GM12891 (cell line): Measurements from ENCODE around the gene MRPS22.

Experiments used
- POLR2A ChIP-seq: IDR thresholded peaks from 2 replicates; pipeline ENCODE4 v1.6.1; 2011; ENCODE audit warnings: low read depth, low read length, control low read depth
- POLR2AphosphoS5 ChIP-seq: IDR thresholded peaks from 2 replicates; pipeline ENCODE4 v1.6.1; 2011; ENCODE audit warnings: low read depth, low read length, control low read depth
- TAF1 ChIP-seq: IDR thresholded peaks from 2 replicates; pipeline ENCODE4 v1.6.1; 2011; ENCODE audit warnings: low read depth, low read length, control low read depth

GRCh38 chr3:139343895-139344856 is at the start of gene MRPS22:
- TF ChIP-seq POLR2A: peak; percentile 83
- peak; percentile 74 for TF ChIP-seq POLR2AphosphoS5
- TF ChIP-seq TAF1: peak; percentile 80
